HCT116 (cell line): Measurements from ENCODE around the gene NOC2L.

Experiments used
- EZH2phosphoT487 ChIP-seq: fragments of 200-600 bp; IDR thresholded peaks from 2 replicates; pipeline ENCODE4 v1.6.1; 2018; ENCODE audit warnings: antibody characterized with exemption, borderline replicate concordance
- YY1 ChIP-seq: IDR thresholded peaks from 2 replicates; pipeline ENCODE4 v1.6.1; 2011; ENCODE audit warnings: low read length, low read depth, moderate library complexity, mild to moderate bottlenecking; ENCODE audit not compliant: insufficient replicate concordance; ENCODE audit errors: extremely low read depth
- TF ChIP-seq, protein P1 (sequence below), 3 experiments: fragments of 200-600 bp in 1 of 3; sonication (generic) in 1 of 3; IDR thresholded peaks in 2 of 3; conservative IDR thresholded peaks in 1 of 3; 2 replicates each; pipeline ENCODE4 v1.5.1; 2012 to 2017; ENCODE audit warnings: low read depth in 2 of 3, low read length in 2 of 3, antibody characterized with exemption in 1 of 3, borderline replicate concordance in 1 of 3, control low read depth in 1 of 3, mild to moderate bottlenecking in 1 of 3, mixed read lengths in 1 of 3, mixed run types in 1 of 3, moderate library complexity in 1 of 3; ENCODE audit not compliant: insufficient read depth in 1 of 3

DNA sequence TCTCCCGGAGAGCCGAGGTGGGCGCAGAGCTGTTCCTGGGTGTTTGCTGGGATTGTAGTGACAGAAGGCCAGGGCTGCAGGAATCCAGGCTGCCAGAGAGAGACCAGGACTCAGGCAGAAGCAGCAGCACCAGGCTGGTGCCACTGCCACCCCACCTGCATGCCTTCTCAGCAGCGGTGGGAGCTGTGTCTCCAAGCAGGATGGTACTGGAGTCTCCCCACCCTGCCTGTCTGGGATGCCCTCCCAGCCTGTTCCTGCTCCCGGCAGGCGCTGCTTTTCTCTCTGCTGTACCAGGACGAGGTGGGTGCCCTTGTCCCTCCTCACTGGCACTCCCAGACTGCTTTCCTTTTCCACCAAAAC lies 45.3 kb upstream of the NOC2L start:
- TF ChIP-seq YY1 (no peak), EZH2phosphoT487 (no peak)
- TF ChIP-seq, protein P1, sequence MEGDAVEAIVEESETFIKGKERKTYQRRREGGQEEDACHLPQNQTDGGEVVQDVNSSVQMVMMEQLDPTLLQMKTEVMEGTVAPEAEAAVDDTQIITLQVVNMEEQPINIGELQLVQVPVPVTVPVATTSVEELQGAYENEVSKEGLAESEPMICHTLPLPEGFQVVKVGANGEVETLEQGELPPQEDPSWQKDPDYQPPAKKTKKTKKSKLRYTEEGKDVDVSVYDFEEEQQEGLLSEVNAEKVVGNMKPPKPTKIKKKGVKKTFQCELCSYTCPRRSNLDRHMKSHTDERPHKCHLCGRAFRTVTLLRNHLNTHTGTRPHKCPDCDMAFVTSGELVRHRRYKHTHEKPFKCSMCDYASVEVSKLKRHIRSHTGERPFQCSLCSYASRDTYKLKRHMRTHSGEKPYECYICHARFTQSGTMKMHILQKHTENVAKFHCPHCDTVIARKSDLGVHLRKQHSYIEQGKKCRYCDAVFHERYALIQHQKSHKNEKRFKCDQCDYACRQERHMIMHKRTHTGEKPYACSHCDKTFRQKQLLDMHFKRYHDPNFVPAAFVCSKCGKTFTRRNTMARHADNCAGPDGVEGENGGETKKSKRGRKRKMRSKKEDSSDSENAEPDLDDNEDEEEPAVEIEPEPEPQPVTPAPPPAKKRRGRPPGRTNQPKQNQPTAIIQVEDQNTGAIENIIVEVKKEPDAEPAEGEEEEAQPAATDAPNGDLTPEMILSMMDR (IDR thresholded peaks at IDR 0.05 in 2 of 3, conservative IDR thresholded peaks at IDR 0.05 in 1 of 3; ENCODE audit: borderline replicate concordance in 1 of 3, insufficient read depth in 1 of 3, low read depth in 2 of 3, low read length in 2 of 3), result no peak
